Inflammatory macrophage treated with lipopolysaccharide for 4 hours (primary cell): Measurements from ENCODE around the gene SLC17A6.

Experiments
- DNase-seq: peaks from one replicate; pipeline ENCODE4 v3.0.0-alpha.2; 2020

The SLC17A6 gene

GRCh38 chr11:22337596-22338485 lies at the start of gene SLC17A6:
TSS of gene SLC17A6 (plus strand) at chr11:22338381. CDS start at chr11:22338534, 153 bp downstream.
- DNase-seq = peak; percentile 5

GRCh38 chr11:22302368-22302767 lies 35.8 kb upstream of the SLC17A6 start:
- no peak for DNase-seq

GRCh38 chr11:22304337-22304961 lies 33.7 kb upstream of the SLC17A6 start:
- DNase-seq = peak; percentile 36

- no peak for DNase-seq
Observed at GRCh38 chr11:22317656-22318055, 20.5 kb upstream of the SLC17A6 start.

GRCh38 chr11:22331771-22332170 lies 6.4 kb upstream of the SLC17A6 start:
- DNase-seq = no peak

- DNase-seq = no peak
Observed at GRCh38 chr11:22336587-22336986, 1.6 kb upstream of the SLC17A6 start.

GRCh38 chr11:22339611-22340010 lies 1.4 kb downstream of the SLC17A6 start:
- no peak for DNase-seq

GRCh38 chr11:22340235-22340634 lies 2.1 kb downstream of the SLC17A6 start:
- no peak for DNase-seq

- DNase-seq = no peak
Observed at GRCh38 chr11:22340701-22341587, 2.8 kb downstream of the SLC17A6 start.

- no peak for DNase-seq
Observed at GRCh38 chr11:22341588-22341931, 3.4 kb downstream of the SLC17A6 start.

GRCh38 chr11:22342211-22343031 lies 4.2 kb downstream of the SLC17A6 start:
- DNase-seq = no peak

- no peak for DNase-seq
Observed at GRCh38 chr11:22343032-22343324, 4.8 kb downstream of the SLC17A6 start.

- DNase-seq = no peak
Observed at GRCh38 chr11:22343371-22344032, 5.3 kb downstream of the SLC17A6 start.

GRCh38 chr11:22344081-22344480 lies 5.9 kb downstream of the SLC17A6 start:
- no peak for DNase-seq

- DNase-seq = no peak
Observed at GRCh38 chr11:22346282-22346681, 8.1 kb downstream of the SLC17A6 start.

GRCh38 chr11:22347857-22348487 lies 9.8 kb downstream of the SLC17A6 start:
- no peak for DNase-seq

GRCh38 chr11:22349491-22349890 lies 11.3 kb downstream of the SLC17A6 start:
- DNase-seq = no peak

- DNase-seq = no peak
Observed at GRCh38 chr11:22359295-22359694, 21.1 kb downstream of the SLC17A6 start.

GRCh38 chr11:22371160-22371559 lies 33.0 kb downstream of the SLC17A6 start:
- no peak for DNase-seq

GRCh38 chr11:22387126-22387525 lies 48.9 kb downstream of the SLC17A6 start:
- DNase-seq = no peak

- DNase-seq = no peak
Observed at GRCh38 chr11:22389526-22390282, 51.5 kb downstream of the SLC17A6 start.
